GM12878 (cell line): ENCODE measurements around the gene CEP76. TPM values are rescaled to one million over a fixed set of nuclear protein-coding genes. Genes with fewer than 3 reads are reported as not detected.

ENCODE experiments used
- ATAC-seq: fragments of 200-7000 bp; cut with Tn5 transposase; 3 replicates; pipeline ENCODE4 v1.9.1; 2020; ENCODE audit warnings: mild to moderate bottlenecking, moderate library complexity
- BruUV-seq: library from RNA; stranded (reverse); fragments of 400-500 nt; replicated peaks from 2 replicates; lab custom pipeline; 2021; lab: Mats Ljungman, UMichigan
- CTCF ChIA-PET: fragments of 300-600 bp; sonication (Branson Sonifier 250); formaldehyde crosslinking; extraction: SDS; loops from one replicate; lab custom pipeline; 2021; ENCODE audit warnings: inconsistent platforms; lab: Yijun Ruan, JAX
- POLR2A ChIA-PET: fragments of 350-600 bp; formaldehyde crosslinking; extraction: SDS; loops from one replicate; lab custom pipeline; 2021; ENCODE audit warnings: inconsistent platforms; lab: Charles Lee
- RAD21 ChIA-PET: fragments of 300-600 bp; sonication (Branson Sonifier 250); formaldehyde crosslinking; loops from one replicate; lab custom pipeline; 2023; ENCODE audit warnings: antibody characterized with exemption; ENCODE audit not compliant: unreplicated experiment; lab: Charles Lee
- SMC1A ChIA-PET: fragments of 300-600 bp; sonication (Branson Sonifier 250); formaldehyde crosslinking; loops from one replicate; lab custom pipeline; 2023; ENCODE audit not compliant: unreplicated experiment, uncharacterized antibody; lab: Charles Lee
- DNase-seq: peaks from one replicate; pipeline ENCODE4 v3.0.0-alpha.2; 2011; ENCODE audit warnings: low read depth, low spot score
- FAIRE-seq: peaks from 3 replicates; lab custom pipeline; 2011; peaks lifted over from hg19 to GRCh38; lab: Jason Lieb, UNC
- H2AFZ ChIP-seq: 2 replicates; pipeline ENCODE4 v1.6.0; 2011; ENCODE audit warnings: low read depth, low read length, control low read depth; ENCODE audit not compliant: control insufficient read depth
- H3K27ac ChIP-seq: 2 replicates; pipeline ENCODE4 v1.5.1; 2011; ENCODE audit warnings: control low read depth; ENCODE audit not compliant: control insufficient read depth, insufficient read depth
- H3K27me3 ChIP-seq, 2 experiments: replicated peaks in 1 of 2; 2 replicates each; pipeline versions ENCODE4 v1.6.0 to v1.6.1; 2011; ENCODE audit warnings: low read length in 1 of 2; ENCODE audit not compliant: control insufficient read depth in 2 of 2, insufficient read depth in 2 of 2
- H3K36me3 ChIP-seq, 2 experiments: 2 replicates each; pipeline ENCODE4 v1.5.1; 2011; ENCODE audit warnings: low read length in 1 of 2; ENCODE audit not compliant: control insufficient read depth in 2 of 2, insufficient read depth in 2 of 2
- H3K4me1 ChIP-seq: 2 replicates; pipeline ENCODE4 v1.6.1; 2011; ENCODE audit warnings: mild to moderate bottlenecking, low read length, moderate library complexity, mixed read lengths; ENCODE audit not compliant: control insufficient read depth, insufficient read depth
- H3K4me2 ChIP-seq: 2 replicates; pipeline ENCODE4 v1.6.0; 2011; ENCODE audit warnings: control low read depth; ENCODE audit not compliant: control insufficient read depth, insufficient read depth
- H3K4me3 ChIP-seq: fragments of 200-600 bp; sonication (generic); 2 replicates; pipeline ENCODE4 v1.5.1; 2016
- H3K79me2 ChIP-seq: 2 replicates; pipeline ENCODE4 v1.6.0; 2011; ENCODE audit warnings: low read length; ENCODE audit not compliant: control insufficient read depth, insufficient read depth
- H3K9ac ChIP-seq: 2 replicates; pipeline ENCODE4 v1.8.0; 2011; ENCODE audit warnings: low read length, control low read depth, mixed read lengths; ENCODE audit not compliant: control insufficient read depth, insufficient read depth
- H3K9me3 ChIP-seq: replicated peaks from 3 replicates; pipeline ENCODE4 v1.5.1; 2011; ENCODE audit warnings: mild to moderate bottlenecking, low read length; ENCODE audit not compliant: control insufficient read depth, insufficient read depth
- H4K20me1 ChIP-seq: 2 replicates; pipeline ENCODE4 v1.6.0; 2011; ENCODE audit not compliant: control insufficient read depth, insufficient read depth
- ASH2L ChIP-seq: fragments of 300-600, 200-600 bp; sonication (generic); IDR thresholded peaks from 2 replicates; pipeline ENCODE4 v1.6.1; 2017; ENCODE audit warnings: low read depth, mild to moderate bottlenecking, borderline replicate concordance
- ATF7 ChIP-seq: fragments of 450-650 bp; IDR thresholded peaks from 2 replicates; pipeline ENCODE4 v1.6.1; 2016; ENCODE audit warnings: low read depth, mild to moderate bottlenecking
- BCLAF1 ChIP-seq: fragments of 450-650 bp; IDR thresholded peaks from 2 replicates; pipeline ENCODE4 v1.6.1; 2017; ENCODE audit warnings: antibody characterized with exemption, mild to moderate bottlenecking, moderate library complexity
- FOXK2 ChIP-seq: fragments of 450-650 bp; IDR thresholded peaks from 2 replicates; pipeline ENCODE4 v1.6.1; 2017; ENCODE audit warnings: mild to moderate bottlenecking, moderate library complexity
- GATAD2B ChIP-seq: fragments of 450-650 bp; conservative IDR thresholded peaks from 2 replicates; pipeline ENCODE4 v1.6.1; 2017; ENCODE audit warnings: low read depth, mild to moderate bottlenecking, moderate library complexity
- SPI1 ChIP-seq: IDR thresholded peaks from 2 replicates; pipeline ENCODE4 v1.6.1; 2011; ENCODE audit warnings: low read depth, mild to moderate bottlenecking, low read length, moderate library complexity, borderline replicate concordance; ENCODE audit not compliant: insufficient read depth
- TBL1XR1 ChIP-seq: IDR thresholded peaks from 2 replicates; pipeline ENCODE4 v1.6.1; 2012; ENCODE audit warnings: low read depth, low read length, improper control_type of control experiment
- YY1 ChIP-seq: IDR thresholded peaks from 2 replicates; pipeline ENCODE4 v1.6.1; 2011; ENCODE audit warnings: low read depth, mild to moderate bottlenecking, low read length
- WGBS: methylation state at CpG from one replicate; pipeline ENCODE4 v1.1.6; 2016; ENCODE audit warnings: low lambda C conversion rate; ENCODE audit not compliant: insufficient replicate concordance, insufficient coverage; ENCODE audit errors: missing lambda C conversion rate; 5-methylcytosine and 5-hydroxymethylcytosine counted together
- in situ Hi-C: fragments of 300-500 bp; cut with MboI; formaldehyde crosslinking; loops from 9 replicates; pipeline ENCODE4 v1.14.3; 2018; ENCODE audit warnings: mixed read lengths
- intact Hi-C: fragments of 100-400 bp; cut with micrococcal nuclease; formaldehyde crosslinking; loops from one replicate; pipeline ENCODE4 v1.14.2; 2022; ENCODE audit not compliant: unreplicated experiment
- polyA plus RNA-seq, 11 experiments: library from polyadenylated mRNA; depleted of rRNA in 4 of 11; unstranded in 6 of 11; stranded (reverse) in 5 of 11; fragments of >200 nt; fragmentation: Nextera tagmentation in 4 of 11; fragmentation: Illumina TruSeq in 1 of 11; extraction: Ambion mirVana in 4 of 11; extraction: Trizol in 1 of 11; gene quantifications; 1 replicate in 1 of 11; 2 replicates in 10 of 11; pipeline versions ENCODE4 v1.2.1 to v1.2.3, GENCODE V29; 2011 to 2016; ENCODE audit warnings: inconsistent platforms in 2 of 11, missing spikeins in 2 of 11, low read depth in 1 of 11
- total RNA-seq, 4 experiments: library from RNA; depleted of rRNA in 3 of 4; stranded (reverse); fragments of >200 nt in 3 of 4; fragmentation: Illumina TruSeq in 1 of 4; extraction: Trizol in 1 of 4; gene quantifications; 2 replicates each; pipeline versions ENCODE4 v1.2.1 to v1.2.3, GENCODE V29; 2013 to 2021
- TF ChIP-seq, protein P1 (sequence below), 3 experiments: IDR thresholded peaks in 2 of 3; conservative IDR thresholded peaks in 1 of 3; 2 replicates each; pipeline ENCODE4 v1.5.1; 2011; ENCODE audit warnings: low read depth in 3 of 3, low read length in 3 of 3, mild to moderate bottlenecking in 3 of 3, control low read depth in 2 of 3, moderate library complexity in 2 of 3, inconsistent platforms in 1 of 3, mixed read lengths in 1 of 3; ENCODE audit not compliant: control insufficient read depth in 2 of 3, insufficient read depth in 1 of 3; ENCODE audit errors: extremely low read depth in 1 of 3
- TF ChIP-seq, protein P2 (sequence below): fragments of 450-650 bp; IDR thresholded peaks from 2 replicates; pipeline ENCODE4 v1.6.1; 2016; ENCODE audit warnings: mild to moderate bottlenecking

The CEP76 gene
- total and polyA plus RNA-seq, 10 of the 15 experiments (the other 5 are each of a cell fraction or from before 2014, with no cell fraction given): 3.9 to 14.9 (median 13.2) TPM

GRCh38 chr18:12711446-12711845, 8.9 kb upstream of the CEP76 start (continued):
- TF ChIP-seq SPI1 (no peak), GATAD2B (no peak)
- TF ChIP-seq, protein P1, sequence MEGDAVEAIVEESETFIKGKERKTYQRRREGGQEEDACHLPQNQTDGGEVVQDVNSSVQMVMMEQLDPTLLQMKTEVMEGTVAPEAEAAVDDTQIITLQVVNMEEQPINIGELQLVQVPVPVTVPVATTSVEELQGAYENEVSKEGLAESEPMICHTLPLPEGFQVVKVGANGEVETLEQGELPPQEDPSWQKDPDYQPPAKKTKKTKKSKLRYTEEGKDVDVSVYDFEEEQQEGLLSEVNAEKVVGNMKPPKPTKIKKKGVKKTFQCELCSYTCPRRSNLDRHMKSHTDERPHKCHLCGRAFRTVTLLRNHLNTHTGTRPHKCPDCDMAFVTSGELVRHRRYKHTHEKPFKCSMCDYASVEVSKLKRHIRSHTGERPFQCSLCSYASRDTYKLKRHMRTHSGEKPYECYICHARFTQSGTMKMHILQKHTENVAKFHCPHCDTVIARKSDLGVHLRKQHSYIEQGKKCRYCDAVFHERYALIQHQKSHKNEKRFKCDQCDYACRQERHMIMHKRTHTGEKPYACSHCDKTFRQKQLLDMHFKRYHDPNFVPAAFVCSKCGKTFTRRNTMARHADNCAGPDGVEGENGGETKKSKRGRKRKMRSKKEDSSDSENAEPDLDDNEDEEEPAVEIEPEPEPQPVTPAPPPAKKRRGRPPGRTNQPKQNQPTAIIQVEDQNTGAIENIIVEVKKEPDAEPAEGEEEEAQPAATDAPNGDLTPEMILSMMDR (IDR thresholded peaks at IDR 0.05 in 2 of 3, conservative IDR thresholded peaks at IDR 0.05 in 1 of 3; ENCODE audit: control insufficient read depth in 2 of 3, extremely low read depth in 1 of 3, insufficient read depth in 1 of 3, low read depth in 3 of 3, low read length in 3 of 3): no peak

GRCh38 chr18:12703664-12704063, 1.1 kb upstream of the CEP76 start:
- TF ChIP-seq ASH2L: no peak
- TF ChIP-seq YY1: peak; percentile 65
- TF ChIP-seq FOXK2: peak; percentile 72
- TF ChIP-seq BCLAF1: 0 out of 2 replicates have a peak, but pooled peaks have one; percentile 9
- TF ChIP-seq ATF7: peak; percentile 71
- no peak for TF ChIP-seq TBL1XR1
- TF ChIP-seq, protein P2, sequence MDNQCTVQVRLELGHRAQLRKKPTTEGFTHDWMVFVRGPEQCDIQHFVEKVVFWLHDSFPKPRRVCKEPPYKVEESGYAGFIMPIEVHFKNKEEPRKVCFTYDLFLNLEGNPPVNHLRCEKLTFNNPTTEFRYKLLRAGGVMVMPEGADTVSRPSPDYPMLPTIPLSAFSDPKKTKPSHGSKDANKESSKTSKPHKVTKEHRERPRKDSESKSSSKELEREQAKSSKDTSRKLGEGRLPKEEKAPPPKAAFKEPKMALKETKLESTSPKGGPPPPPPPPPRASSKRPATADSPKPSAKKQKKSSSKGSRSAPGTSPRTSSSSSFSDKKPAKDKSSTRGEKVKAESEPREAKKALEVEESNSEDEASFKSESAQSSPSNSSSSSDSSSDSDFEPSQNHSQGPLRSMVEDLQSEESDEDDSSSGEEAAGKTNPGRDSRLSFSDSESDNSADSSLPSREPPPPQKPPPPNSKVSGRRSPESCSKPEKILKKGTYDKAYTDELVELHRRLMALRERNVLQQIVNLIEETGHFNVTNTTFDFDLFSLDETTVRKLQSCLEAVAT: 0 out of 2 replicates have a peak, but pooled peaks have one; percentile 29
- TF ChIP-seq, all 136 proteins: peak for 5
- intact Hi-C loops: no loop called here
- H4K20me1 ChIP-seq: no peaks in the 10 kb centered on the region
- no TSS peak for BruUV-seq
- no peaks in the 10 kb centered on the region for H3K27me3 ChIP-seq
- H3K9me3 ChIP-seq: no peaks in the 10 kb centered on the region
- WGBS: 3% methylated on average over 2 of the region's 2 CpGs
- SMC1A ChIA-PET: interaction anchor here (1.1 to 1.3 kb wide), 3 partner anchors 12 to 327 kb away, joined by 3 read pairs; partner anchors contain the start of gene AFG3L2
- H3K4me3 ChIP-seq: peak overlapping the region; percentile 96
- CTCF ChIA-PET: interaction anchor here (1.5 kb wide), 1 partner anchor 187 kb away, joined by 3 read pairs; no protein-coding TSS in a partner anchor
- H3K4me2 ChIP-seq: peak overlapping the region; percentile 58
- POLR2A ChIA-PET: interaction anchor here (0.8 to 1.9 kb wide), 2 partner anchors 11 to 293 kb away, joined by 3 to 7 read pairs; no protein-coding TSS in a partner anchor
- in situ Hi-C loops: no loop called here
- peak overlapping the region; percentile 72 for H3K9ac ChIP-seq
- no peak overlapping the region for H2AFZ ChIP-seq
- peaks cover 16% of the 10 kb centered on the region for H3K4me1 ChIP-seq
- ATAC-seq (peak; percentile 15; the same call in 2 of the 3 replicates), DNase-seq (no peak), FAIRE-seq (no peak)
- peaks cover 2 to 10% of the 10 kb centered on the region in 2 experiments; a peak in 2 of 4 replicates for H3K36me3 ChIP-seq
- RAD21 ChIA-PET: interaction anchor here (1.1 kb wide), 1 partner anchor 327 kb away, joined by 3 read pairs; the partner anchor contains the start of gene AFG3L2
- peaks cover 57% of the 10 kb centered on the region for H3K79me2 ChIP-seq
- H3K27ac ChIP-seq: peak overlapping the region; percentile 98
